Measurements from ENCODE around the gene CUL5.

GRCh38 chr11:108037636-108038035 is 28.9 kb downstream of the CUL5 start:
- TF ChIP-seq CTCF (IDR thresholded peaks at IDR 0.05) = no peak
- no peak for TF ChIP-seq POLR2A (IDR thresholded peaks at IDR 0.05)
- TF ChIP-seq POLR2AphosphoS5 (IDR thresholded peaks at IDR 0.05) = no peak
- no peak for TF ChIP-seq EP300 (IDR thresholded peaks at IDR 0.05; ENCODE audit: low read depth)
